Measurements from ENCODE around the gene ANK3.

ANK3 gene

DNA sequence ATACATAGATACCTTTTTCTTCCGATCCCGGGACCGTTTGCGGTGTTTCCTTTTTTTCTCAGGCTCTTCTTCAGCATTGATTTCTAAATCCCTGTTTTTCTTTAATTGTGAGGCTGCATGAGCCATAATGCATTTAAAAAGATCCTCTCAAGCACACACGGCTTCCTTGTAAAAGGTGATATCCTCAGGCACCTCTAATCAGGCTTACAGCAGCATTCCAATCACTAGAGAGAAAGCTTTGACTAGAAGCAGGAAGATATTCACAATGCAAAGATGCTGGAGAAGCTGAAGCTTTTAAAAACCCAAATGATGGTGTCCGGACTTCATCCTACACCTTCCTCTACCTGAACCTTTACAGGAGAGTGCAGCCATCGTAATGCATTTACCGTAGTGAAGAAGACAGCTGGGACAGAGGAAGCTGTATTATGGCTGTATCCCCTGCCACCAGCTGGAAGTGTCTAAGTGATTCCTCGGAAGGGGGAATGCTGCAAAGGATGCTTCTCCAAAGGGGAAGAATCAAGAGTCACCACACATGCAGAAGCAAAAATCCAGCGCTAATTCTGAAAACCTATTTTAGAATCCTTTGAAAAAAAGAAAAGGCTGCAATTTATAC lies at the start of gene ANK3:
Gene ANK3 (minus strand): TSS at position 463 of the 613 bp plus-strand sequence. CDS start 337 bp downstream, at position 126.
- no peak within 1 kb of the TSS for H3K4me3 Mint-ChIP-seq

DNA sequence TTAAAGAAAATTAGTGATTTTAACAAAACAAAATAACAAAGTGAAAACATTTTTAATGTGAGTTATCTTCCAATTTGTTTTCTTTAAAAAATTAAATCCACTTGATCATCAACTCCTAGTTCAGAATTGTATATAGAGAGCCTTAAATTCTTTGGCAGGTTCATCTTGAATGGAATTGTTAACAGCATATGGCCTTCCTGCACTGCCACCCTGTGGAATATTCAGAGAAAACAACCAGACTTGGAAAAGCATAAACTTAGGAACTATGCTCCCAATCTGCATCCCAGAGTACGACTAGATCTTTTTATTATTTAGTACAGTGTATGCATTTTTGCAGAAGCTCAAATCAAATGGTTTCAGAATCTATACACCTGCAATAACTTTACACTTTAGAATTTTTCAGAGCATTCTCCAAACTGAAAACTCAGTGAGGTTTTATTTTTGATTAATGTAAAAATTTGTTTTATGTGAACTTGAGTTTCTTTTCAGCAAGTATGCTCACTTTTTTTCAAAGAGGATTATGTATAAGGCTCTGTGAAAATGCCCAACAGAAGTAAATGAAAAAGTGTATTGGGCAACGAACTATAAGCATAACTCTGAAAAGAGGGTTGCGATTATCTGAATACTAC lies 44.9 kb upstream of the ANK3 start:
- Mint-ChIP-seq H3K27me3 (no peaks in the 10 kb centered on the region), H3K27ac (no peak overlapping the region), H3K9me3 (no peaks in the 10 kb centered on the region), H3K4me3 (no peak overlapping the region), H3K36me3 (no peaks in the 10 kb centered on the region), H3K4me1 (peaks cover 13% of the 10 kb centered on the region)
- no peak for ATAC-seq

More for the DNA sequence above, at the start of gene ANK3:
- Mint-ChIP-seq H3K27ac (peak within 1 kb of the TSS; percentile 59), H3K9me3 (no peaks in the 10 kb centered on the region), H3K27me3 (no peaks in the 10 kb centered on the region), H3K36me3 (no peaks in the 10 kb centered on the region), H3K4me1 (peaks cover 31% of the 10 kb centered on the region)
- ATAC-seq, result no peak

GRCh38 chr10:60433684-60434083 lies 44.0 kb upstream of the ANK3 start:
- Mint-ChIP-seq H3K27ac (peak overlapping the region; percentile 57), H3K9me3 (no peaks in the 10 kb centered on the region), H3K4me1 (peaks cover 13% of the 10 kb centered on the region), H3K36me3 (no peaks in the 10 kb centered on the region), H3K4me3 (no peak overlapping the region), H3K27me3 (no peaks in the 10 kb centered on the region)
- no peak for ATAC-seq

GRCh38 chr10:60430836-60431597 lies 41.3 kb upstream of the ANK3 start:
- Mint-ChIP-seq H3K4me3 (no peak overlapping the region), H3K27me3 (no peaks in the 10 kb centered on the region), H3K4me1 (peaks cover 17% of the 10 kb centered on the region), H3K36me3 (peaks cover 4% of the 10 kb centered on the region), H3K9me3 (no peaks in the 10 kb centered on the region), H3K27ac (no peak overlapping the region)
- no peak for ATAC-seq

- H3K4me1 Mint-ChIP-seq, result peaks cover 22% of the 10 kb centered on the region
- no peak for ATAC-seq
- peak overlapping the region; percentile 44 for H3K27ac Mint-ChIP-seq
- H3K27me3 Mint-ChIP-seq, result no peaks in the 10 kb centered on the region
- no peaks in the 10 kb centered on the region for H3K9me3 Mint-ChIP-seq
- H3K4me3 Mint-ChIP-seq, result no peak overlapping the region
- peaks cover 5% of the 10 kb centered on the region for H3K36me3 Mint-ChIP-seq
Measured at GRCh38 chr10:60430017-60430416, 40.3 kb upstream of the ANK3 start.

- Mint-ChIP-seq H3K27me3 (no peaks in the 10 kb centered on the region), H3K4me1 (peaks cover 26% of the 10 kb centered on the region), H3K27ac (no peak overlapping the region), H3K36me3 (peaks cover 5% of the 10 kb centered on the region), H3K9me3 (no peaks in the 10 kb centered on the region), H3K4me3 (no peak overlapping the region)
- no peak for ATAC-seq
Measured at GRCh38 chr10:60429084-60429849, 39.6 kb upstream of the ANK3 start.

GRCh38 chr10:60428387-60428737 lies 38.7 kb upstream of the ANK3 start:
- peaks cover 23% of the 10 kb centered on the region for H3K4me1 Mint-ChIP-seq
- H3K27ac Mint-ChIP-seq, result no peak overlapping the region
- H3K4me3 Mint-ChIP-seq, result no peak overlapping the region
- H3K9me3 Mint-ChIP-seq, result no peaks in the 10 kb centered on the region
- peaks cover 5% of the 10 kb centered on the region for H3K36me3 Mint-ChIP-seq
- no peaks in the 10 kb centered on the region for H3K27me3 Mint-ChIP-seq
- ATAC-seq, result no peak

GRCh38 chr10:60427709-60428386 lies 38.2 kb upstream of the ANK3 start:
- Mint-ChIP-seq H3K27me3 (no peaks in the 10 kb centered on the region), H3K36me3 (peaks cover 5% of the 10 kb centered on the region), H3K4me1 (peaks cover 20% of the 10 kb centered on the region), H3K27ac (no peak overlapping the region), H3K4me3 (no peak overlapping the region), H3K9me3 (no peaks in the 10 kb centered on the region)
- ATAC-seq, result no peak

- ATAC-seq, result no peak
- H3K27ac Mint-ChIP-seq, result no peak overlapping the region
- H3K36me3 Mint-ChIP-seq, result peaks cover 5% of the 10 kb centered on the region
- no peaks in the 10 kb centered on the region for H3K27me3 Mint-ChIP-seq
- H3K4me1 Mint-ChIP-seq, result peaks cover 20% of the 10 kb centered on the region
- no peaks in the 10 kb centered on the region for H3K9me3 Mint-ChIP-seq
- no peak overlapping the region for H3K4me3 Mint-ChIP-seq
Measured at GRCh38 chr10:60427148-60427547, 37.5 kb upstream of the ANK3 start.

- Mint-ChIP-seq H3K27ac (peak overlapping the region; percentile 14), H3K36me3 (peaks cover 5% of the 10 kb centered on the region), H3K9me3 (no peaks in the 10 kb centered on the region), H3K4me1 (peaks cover 20% of the 10 kb centered on the region), H3K4me3 (no peak overlapping the region), H3K27me3 (no peaks in the 10 kb centered on the region)
- ATAC-seq, result no peak
Measured at GRCh38 chr10:60426425-60426824, 36.8 kb upstream of the ANK3 start.

GRCh38 chr10:60425392-60426110 lies 35.9 kb upstream of the ANK3 start:
- Mint-ChIP-seq H3K27me3 (no peaks in the 10 kb centered on the region), H3K27ac (peak overlapping the region; percentile 14), H3K9me3 (no peaks in the 10 kb centered on the region), H3K4me1 (peaks cover 20% of the 10 kb centered on the region), H3K4me3 (no peak overlapping the region), H3K36me3 (peaks cover 5% of the 10 kb centered on the region)
- no peak for ATAC-seq

DNA sequence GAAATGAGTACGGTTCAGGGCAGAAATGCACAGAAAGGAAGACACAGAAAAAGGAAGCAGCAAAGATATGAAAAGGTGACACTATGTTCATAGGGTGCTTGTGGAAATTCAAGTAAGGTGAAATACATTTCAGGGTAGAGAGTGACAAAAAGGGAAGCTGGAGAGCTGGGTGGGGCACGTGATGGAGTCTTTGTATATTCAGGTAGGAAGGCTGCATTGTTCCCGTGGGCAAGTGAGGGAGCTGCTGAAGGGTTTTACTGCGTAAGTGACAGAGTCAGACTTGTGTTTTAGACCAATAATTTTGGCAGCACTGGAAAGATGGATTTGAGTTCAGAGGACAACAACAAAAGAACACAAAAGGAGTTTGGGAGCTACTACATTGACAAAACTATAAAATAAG lies 35.3 kb upstream of the ANK3 start:
- Mint-ChIP-seq H3K36me3 (peaks cover 5% of the 10 kb centered on the region), H3K4me1 (peaks cover 14% of the 10 kb centered on the region), H3K9me3 (no peaks in the 10 kb centered on the region), H3K27me3 (no peaks in the 10 kb centered on the region), H3K4me3 (no peak overlapping the region), H3K27ac (no peak overlapping the region)
- no peak for ATAC-seq

- Mint-ChIP-seq H3K9me3 (no peaks in the 10 kb centered on the region), H3K4me3 (no peak overlapping the region), H3K36me3 (peaks cover 5% of the 10 kb centered on the region), H3K4me1 (peaks cover 13% of the 10 kb centered on the region), H3K27me3 (no peaks in the 10 kb centered on the region), H3K27ac (no peak overlapping the region)
- no peak for ATAC-seq
Measured at GRCh38 chr10:60423920-60424319, 34.2 kb upstream of the ANK3 start.

DNA sequence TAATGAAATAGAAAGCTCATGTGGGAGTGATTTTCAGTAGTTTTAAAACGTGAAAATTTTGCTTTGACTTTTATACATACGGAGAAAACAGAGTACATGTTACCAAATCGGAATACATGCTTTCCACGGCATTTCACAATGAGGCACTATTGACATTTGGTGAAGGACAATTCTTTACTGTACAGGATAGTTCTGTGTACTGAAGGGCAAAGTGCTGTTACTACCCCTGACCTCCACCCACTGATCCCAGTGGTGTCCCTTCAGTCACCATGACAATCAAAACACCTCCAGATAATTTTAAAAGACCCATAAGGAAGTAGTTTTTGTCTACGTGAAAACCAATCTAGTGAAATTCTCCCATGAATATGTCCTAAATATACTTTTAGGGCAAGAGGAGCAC lies 33.1 kb upstream of the ANK3 start:
- no peaks in the 10 kb centered on the region for H3K9me3 Mint-ChIP-seq
- H3K27me3 Mint-ChIP-seq, result no peaks in the 10 kb centered on the region
- peaks cover 13% of the 10 kb centered on the region for H3K4me1 Mint-ChIP-seq
- H3K4me3 Mint-ChIP-seq, result no peak overlapping the region
- H3K27ac Mint-ChIP-seq, result no peak overlapping the region
- no peak for ATAC-seq
- H3K36me3 Mint-ChIP-seq, result peaks cover 5% of the 10 kb centered on the region

Measured in stimulated activated memory B cell treated with anti-CD40 and anti-IgM and Interleukin-4, amounts not matched to agents 10 μg/mL and 1 μg/mL and 100 μg/mL, for 72 hours (primary cell).